Measurements from ENCODE around the gene AK8. TPM values are rescaled to one million over a fixed set of nuclear protein-coding genes. Genes with fewer than 3 reads are reported as not detected.

AK8 gene
- polyA plus RNA-seq, 1 experiment, result 0.53 TPM

DNA sequence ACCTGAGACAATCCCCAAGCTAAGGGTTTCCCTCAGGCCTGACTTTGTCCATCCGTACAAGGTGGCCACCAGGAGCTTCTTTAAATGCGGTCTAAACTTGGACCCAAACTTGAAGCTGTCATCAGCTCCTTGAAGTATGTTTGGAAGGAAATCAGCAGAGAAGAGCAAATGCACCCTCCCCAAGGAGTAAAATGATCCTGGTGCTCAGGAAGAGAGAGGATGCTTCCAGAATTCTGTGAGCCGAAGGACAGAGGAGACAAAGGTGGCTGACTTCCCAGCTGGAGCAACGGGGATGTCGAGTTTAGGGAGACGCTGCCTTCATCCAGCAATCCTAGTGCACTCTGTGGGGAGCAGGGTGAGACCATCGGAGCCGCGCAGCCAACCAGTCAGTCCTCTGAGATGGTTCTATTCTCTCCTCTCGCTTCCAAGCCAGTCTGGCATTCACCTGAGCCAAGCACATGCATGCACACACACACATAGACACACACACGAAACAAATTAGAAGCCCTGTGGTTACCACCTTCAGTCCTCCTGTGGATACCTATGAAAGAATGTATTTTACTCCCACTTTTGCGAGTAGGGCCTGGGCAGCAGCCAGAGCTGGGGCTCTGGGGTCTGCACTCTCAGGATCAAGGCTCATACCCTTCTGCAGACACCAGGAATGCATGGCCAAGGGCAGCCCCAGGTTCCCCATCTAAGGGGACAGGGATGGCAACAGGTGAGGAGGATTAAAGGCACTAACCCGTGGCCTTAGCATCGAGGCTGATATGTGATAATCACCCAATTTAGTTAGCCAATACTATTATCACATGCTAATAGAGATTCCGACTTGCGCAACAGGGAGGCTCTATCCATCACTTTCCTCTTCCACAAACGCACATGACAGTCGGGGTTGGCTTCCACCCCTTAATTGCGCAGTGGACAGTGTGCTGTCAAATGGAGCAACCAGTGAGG, 132.1 kb downstream of the AK8 start:
- peaks cover 30% of the 10 kb centered on the region for H3K27me3 ChIP-seq (ENCODE audit: control insufficient read depth, insufficient read depth, low read length)
- H3K36me3 ChIP-seq (ENCODE audit: control insufficient read depth, insufficient read depth, low read length), result no peaks in the 10 kb centered on the region
- ChIA-PET POLR2A (no interaction called here), CTCF (no interaction called here)
- no peak overlapping the region for H3K4me3 ChIP-seq (ENCODE audit: low read depth, low read length)
- DNase-seq (ENCODE audit: low read depth), result no peak
- no peak for TF ChIP-seq CTCF (IDR thresholded peaks at IDR 0.05; ENCODE audit: insufficient read depth, low read depth, low read length)

DNA sequence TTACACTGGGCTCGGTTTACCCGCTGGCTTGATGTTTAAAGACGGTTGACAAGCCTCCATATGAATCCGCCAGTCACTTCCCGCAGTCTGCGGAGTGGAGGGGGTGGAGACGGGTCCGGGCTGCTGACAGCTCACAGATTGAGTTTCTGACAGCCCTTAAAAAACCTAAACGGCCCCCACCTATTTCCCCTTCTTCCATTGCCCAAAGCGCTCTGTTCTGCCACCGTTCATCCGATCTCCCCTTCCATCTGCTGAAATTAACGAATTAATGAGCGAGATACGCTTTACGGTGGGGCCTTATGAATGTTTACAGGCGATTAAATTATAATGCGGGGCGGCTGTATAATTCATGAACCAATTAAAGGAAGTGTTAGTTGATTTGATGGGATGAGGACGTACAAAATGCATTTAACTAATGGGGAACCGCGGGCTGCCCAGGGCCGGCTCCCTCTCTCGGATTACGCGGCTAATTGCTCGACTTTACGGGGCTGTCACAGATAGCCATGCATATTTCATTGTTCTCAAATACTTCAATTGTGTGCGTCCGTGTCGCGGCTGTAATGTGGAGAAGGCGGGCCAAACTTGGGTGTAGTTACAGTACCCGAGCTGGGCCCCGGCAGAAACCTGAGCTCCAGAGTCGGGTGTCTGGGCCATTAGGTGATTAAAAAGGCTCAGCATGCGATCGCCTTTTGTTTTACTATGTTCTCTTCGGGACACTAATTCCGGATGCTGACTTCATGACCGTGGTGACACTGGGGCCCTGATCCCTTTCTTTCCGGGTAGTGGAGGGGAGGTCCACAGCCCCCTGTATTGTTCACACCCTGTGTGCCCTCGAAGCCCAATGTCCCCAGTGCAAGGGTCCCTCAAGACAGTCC, 133.0 kb downstream of the AK8 start:
- POLR2A ChIA-PET, result no interaction called here
- Histone ChIP-seq H3K4me3 (ENCODE audit: low read depth, low read length) (no peak overlapping the region), H3K36me3 (ENCODE audit: control insufficient read depth, insufficient read depth, low read length) (no peaks in the 10 kb centered on the region), H3K27me3 (ENCODE audit: control insufficient read depth, insufficient read depth, low read length) (peaks cover 30% of the 10 kb centered on the region)
- no peak for TF ChIP-seq CTCF (IDR thresholded peaks at IDR 0.05; ENCODE audit: insufficient read depth, low read depth, low read length)
- DNase-seq (ENCODE audit: low read depth), result no peak
- CTCF ChIA-PET, result interaction anchor here (1.0 kb wide), 1 partner anchor 11 kb away, joined by 3 read pairs; no protein-coding TSS in a partner anchor

- no peak for TF ChIP-seq CTCF (IDR thresholded peaks at IDR 0.05; ENCODE audit: insufficient read depth, low read depth, low read length)
- no peaks in the 10 kb centered on the region for H3K36me3 ChIP-seq (ENCODE audit: control insufficient read depth, insufficient read depth, low read length)
- DNase-seq (ENCODE audit: low read depth), result no peak
- no peak overlapping the region for H3K4me3 ChIP-seq (ENCODE audit: low read depth, low read length)
- ChIA-PET CTCF (interaction anchor here (1.0 kb wide), 1 partner anchor 10 kb away, joined by 3 read pairs; no protein-coding TSS in a partner anchor), POLR2A (no interaction called here)
- H3K27me3 ChIP-seq (ENCODE audit: control insufficient read depth, insufficient read depth, low read length), result peaks cover 30% of the 10 kb centered on the region
These were observed 134.1 kb downstream of the AK8 start for GRCh38 chr9:132743931-132744479.

- peaks cover 30% of the 10 kb centered on the region for H3K27me3 ChIP-seq (ENCODE audit: control insufficient read depth, insufficient read depth, low read length)
These were observed 135.2 kb downstream of the AK8 start for GRCh38 chr9:132742821-132743311.

More at GRCh38 chr9:132742821-132743311, 135.2 kb downstream of the AK8 start:
- no peaks in the 10 kb centered on the region for H3K36me3 ChIP-seq (ENCODE audit: control insufficient read depth, insufficient read depth, low read length)
- ChIA-PET CTCF (interaction anchor here (1.4 kb wide), 1 partner anchor 92 kb away, joined by 3 read pairs; no protein-coding TSS in a partner anchor), POLR2A (no interaction called here)
- TF ChIP-seq CTCF (IDR thresholded peaks at IDR 0.05; ENCODE audit: insufficient read depth, low read depth, low read length), result no peak
- no peak overlapping the region for H3K4me3 ChIP-seq (ENCODE audit: low read depth, low read length)
- DNase-seq (ENCODE audit: low read depth), result no peak
